Caco-2 (cell line): ENCODE measurements around the gene GALNT11. TPM values are rescaled to one million over a fixed set of nuclear protein-coding genes. Genes with fewer than 3 reads are reported as not detected.

Experiments used
- BruUV-seq: library from RNA; stranded (reverse); fragments of 400-500 nt; replicated peaks from 2 replicates; lab custom pipeline; 2021; lab: Mats Ljungman, UMichigan
- CTCF ChIA-PET: fragments of 300-600 bp; sonication (Branson Sonifier 250); formaldehyde crosslinking; loops from one replicate; lab custom pipeline; 2022; ENCODE audit warnings: antibody characterized with exemption; lab: Charles Lee
- POLR2A ChIA-PET: fragments of 300-600 bp; sonication (Branson Sonifier 250); formaldehyde crosslinking; loops from one replicate; lab custom pipeline; 2022; ENCODE audit warnings: antibody characterized with exemption; lab: Charles Lee
- DNase-seq, 2 experiments: peaks; one replicate each; pipeline versions ENCODE4 v3.0.0 to v3.0.0-alpha.2; 2020 to 2022
- H3K27me3 ChIP-seq: replicated peaks from 2 replicates; pipeline ENCODE4 v1.6.0; 2011; ENCODE audit warnings: low read length; ENCODE audit not compliant: control insufficient read depth, insufficient read depth
- H3K36me3 ChIP-seq: 2 replicates; pipeline ENCODE4 v1.5.1; 2011; ENCODE audit warnings: low read length; ENCODE audit not compliant: control insufficient read depth, insufficient read depth
- H3K4me1 ChIP-seq: fragments of 250-450 bp; sonication (Bioruptor Pico); 2 replicates; pipeline ENCODE4 v1.5.1; 2020; ENCODE audit warnings: mild to moderate bottlenecking
- H3K4me3 ChIP-seq: 2 replicates; pipeline ENCODE4 v1.5.1; 2011; ENCODE audit warnings: low read depth, mild to moderate bottlenecking, control low read depth, low read length
- H3K9me3 ChIP-seq: fragments of 250-450 bp; sonication (Bioruptor Pico); 2 replicates; pipeline ENCODE4 v1.5.1; 2020; ENCODE audit warnings: mild to moderate bottlenecking, moderate library complexity
- H3K27ac Mint-ChIP-seq: one replicate; pipeline ENCODE4 v1.8.0; 2022; ENCODE audit warnings: mixed read lengths; ENCODE audit not compliant: unreplicated experiment
- H3K27me3 Mint-ChIP-seq: one replicate; pipeline ENCODE4 v1.8.0; 2022; ENCODE audit warnings: mixed read lengths; ENCODE audit not compliant: insufficient read depth, unreplicated experiment
- H3K36me3 Mint-ChIP-seq: one replicate; pipeline ENCODE4 v1.8.0; 2022; ENCODE audit warnings: mild to moderate bottlenecking, mixed read lengths; ENCODE audit not compliant: insufficient read depth, unreplicated experiment
- H3K4me1 Mint-ChIP-seq: one replicate; pipeline ENCODE4 v1.8.0; 2022; ENCODE audit warnings: low read depth, mixed read lengths; ENCODE audit not compliant: unreplicated experiment
- H3K4me3 Mint-ChIP-seq: one replicate; pipeline ENCODE4 v1.8.0; 2022; ENCODE audit warnings: mild to moderate bottlenecking, moderate library complexity, mixed read lengths; ENCODE audit not compliant: unreplicated experiment
- H3K9me3 Mint-ChIP-seq: one replicate; pipeline ENCODE4 v1.8.0; 2022; ENCODE audit warnings: mixed read lengths; ENCODE audit not compliant: unreplicated experiment
- intact Hi-C: fragments of 100-400 bp; cut with micrococcal nuclease; formaldehyde crosslinking; loops from one replicate; pipeline ENCODE4 v1.10.0; 2022; ENCODE audit not compliant: unreplicated experiment
- total RNA-seq: library from RNA; stranded (reverse); gene quantifications from 2 replicates; pipeline ENCODE4 v1.2.3, GENCODE V29; 2022
- TF ChIP-seq, protein P1 (sequence below), 2 experiments: fragments of 200-600 bp in 1 of 2; IDR thresholded peaks; 1 replicate in 1 of 2; 2 replicates in 1 of 2; pipeline versions ENCODE4 v1.5.1 to v1.8.0; 2011 to 2022; ENCODE audit warnings: antibody characterized with exemption in 1 of 2, control low read depth in 1 of 2, inconsistent platforms in 1 of 2, low read depth in 1 of 2, low read length in 1 of 2, mild to moderate bottlenecking in 1 of 2, moderate library complexity in 1 of 2; ENCODE audit not compliant: insufficient read depth in 1 of 2, severe bottlenecking in 1 of 2, unreplicated experiment in 1 of 2

GALNT11 gene
- total RNA-seq, 1 experiment from 2014 or later = 34.9 TPM

DNA sequence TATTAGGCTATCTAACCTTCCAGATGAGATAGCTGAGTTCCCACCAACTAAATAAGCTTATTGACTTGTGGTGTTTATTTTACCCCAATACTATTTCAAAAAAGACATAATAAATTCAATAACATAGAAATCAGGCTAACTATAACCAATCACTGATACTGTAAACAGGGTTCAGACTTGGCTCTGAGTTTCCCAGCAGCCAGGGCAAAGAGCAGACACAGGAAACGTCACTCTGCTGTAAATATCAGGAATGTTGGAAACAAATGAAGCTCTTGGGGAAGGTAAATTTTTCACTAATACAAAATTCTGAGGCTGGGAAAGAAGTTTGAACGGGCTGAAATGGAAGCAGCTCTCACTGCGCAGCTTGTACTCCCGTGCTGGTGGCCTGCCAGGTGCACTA is 114.6 kb downstream of the GALNT11 start:
- no peak for DNase-seq
- H3K9me3 ChIP-seq = no peaks in the 10 kb centered on the region
- no peak overlapping the region for H3K4me3 ChIP-seq
- Mint-ChIP-seq H3K4me1 (no peaks in the 10 kb centered on the region), H3K27me3 (no peaks in the 10 kb centered on the region), H3K27ac (no peak overlapping the region), H3K36me3 (peaks cover 83% of the 10 kb centered on the region), H3K4me3 (no peak overlapping the region), H3K9me3 (no peaks in the 10 kb centered on the region)
- peaks cover 3% of the 10 kb centered on the region for H3K36me3 ChIP-seq
- BruUV-seq = no TSS peak
- TF ChIP-seq, protein P1, sequence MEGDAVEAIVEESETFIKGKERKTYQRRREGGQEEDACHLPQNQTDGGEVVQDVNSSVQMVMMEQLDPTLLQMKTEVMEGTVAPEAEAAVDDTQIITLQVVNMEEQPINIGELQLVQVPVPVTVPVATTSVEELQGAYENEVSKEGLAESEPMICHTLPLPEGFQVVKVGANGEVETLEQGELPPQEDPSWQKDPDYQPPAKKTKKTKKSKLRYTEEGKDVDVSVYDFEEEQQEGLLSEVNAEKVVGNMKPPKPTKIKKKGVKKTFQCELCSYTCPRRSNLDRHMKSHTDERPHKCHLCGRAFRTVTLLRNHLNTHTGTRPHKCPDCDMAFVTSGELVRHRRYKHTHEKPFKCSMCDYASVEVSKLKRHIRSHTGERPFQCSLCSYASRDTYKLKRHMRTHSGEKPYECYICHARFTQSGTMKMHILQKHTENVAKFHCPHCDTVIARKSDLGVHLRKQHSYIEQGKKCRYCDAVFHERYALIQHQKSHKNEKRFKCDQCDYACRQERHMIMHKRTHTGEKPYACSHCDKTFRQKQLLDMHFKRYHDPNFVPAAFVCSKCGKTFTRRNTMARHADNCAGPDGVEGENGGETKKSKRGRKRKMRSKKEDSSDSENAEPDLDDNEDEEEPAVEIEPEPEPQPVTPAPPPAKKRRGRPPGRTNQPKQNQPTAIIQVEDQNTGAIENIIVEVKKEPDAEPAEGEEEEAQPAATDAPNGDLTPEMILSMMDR (IDR thresholded peaks at IDR 0.05; ENCODE audit: insufficient read depth in 1 of 2, low read depth in 1 of 2, low read length in 1 of 2, severe bottlenecking in 1 of 2, unreplicated experiment in 1 of 2) = no peak
- no peaks in the 10 kb centered on the region for H3K4me1 ChIP-seq
- intact Hi-C loops = loop anchor here (10.0 kb wide), 1 partner anchor 265 kb away; the partner anchor contains the start of gene PRKAG2
- no peaks in the 10 kb centered on the region for H3K27me3 ChIP-seq
- POLR2A ChIA-PET = no interaction called here
- CTCF ChIA-PET = no interaction called here

DNA sequence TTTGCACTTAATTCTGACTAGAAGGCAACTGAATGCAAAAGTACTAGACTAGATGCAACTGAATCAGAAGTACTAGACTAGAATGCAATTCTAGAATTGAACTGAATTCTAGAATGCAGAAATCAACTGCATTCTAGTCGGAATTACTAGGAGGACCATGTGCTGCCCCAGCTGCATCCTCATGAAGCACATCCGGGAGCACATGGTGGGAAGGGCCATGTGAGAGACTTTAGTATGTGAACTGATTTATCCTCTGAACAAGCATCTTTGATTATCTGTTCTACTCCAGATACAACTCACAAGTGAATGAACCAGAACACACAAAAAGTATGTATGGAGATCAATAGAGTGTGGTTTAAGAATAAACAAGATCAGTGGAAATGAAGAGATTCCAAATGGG is 115.1 kb downstream of the GALNT11 start:
- Mint-ChIP-seq H3K36me3 (peaks cover 88% of the 10 kb centered on the region), H3K4me1 (no peaks in the 10 kb centered on the region), H3K27me3 (no peaks in the 10 kb centered on the region), H3K27ac (no peak overlapping the region), H3K4me3 (no peak overlapping the region), H3K9me3 (no peaks in the 10 kb centered on the region)
- peaks cover 4% of the 10 kb centered on the region for H3K36me3 ChIP-seq
- no peaks in the 10 kb centered on the region for H3K27me3 ChIP-seq
- H3K4me3 ChIP-seq = no peak overlapping the region
- ChIA-PET POLR2A (no interaction called here), CTCF (no interaction called here)
- intact Hi-C loops = loop anchor here (10.0 kb wide), 1 partner anchor 266 kb away; the partner anchor contains the start of gene PRKAG2
- DNase-seq = no peak
- H3K4me1 ChIP-seq = no peaks in the 10 kb centered on the region
- TF ChIP-seq, protein P1 (IDR thresholded peaks at IDR 0.05; ENCODE audit: insufficient read depth in 1 of 2, low read depth in 1 of 2, low read length in 1 of 2, severe bottlenecking in 1 of 2, unreplicated experiment in 1 of 2) = no peak
- H3K9me3 ChIP-seq = no peaks in the 10 kb centered on the region
- no TSS peak for BruUV-seq

DNA sequence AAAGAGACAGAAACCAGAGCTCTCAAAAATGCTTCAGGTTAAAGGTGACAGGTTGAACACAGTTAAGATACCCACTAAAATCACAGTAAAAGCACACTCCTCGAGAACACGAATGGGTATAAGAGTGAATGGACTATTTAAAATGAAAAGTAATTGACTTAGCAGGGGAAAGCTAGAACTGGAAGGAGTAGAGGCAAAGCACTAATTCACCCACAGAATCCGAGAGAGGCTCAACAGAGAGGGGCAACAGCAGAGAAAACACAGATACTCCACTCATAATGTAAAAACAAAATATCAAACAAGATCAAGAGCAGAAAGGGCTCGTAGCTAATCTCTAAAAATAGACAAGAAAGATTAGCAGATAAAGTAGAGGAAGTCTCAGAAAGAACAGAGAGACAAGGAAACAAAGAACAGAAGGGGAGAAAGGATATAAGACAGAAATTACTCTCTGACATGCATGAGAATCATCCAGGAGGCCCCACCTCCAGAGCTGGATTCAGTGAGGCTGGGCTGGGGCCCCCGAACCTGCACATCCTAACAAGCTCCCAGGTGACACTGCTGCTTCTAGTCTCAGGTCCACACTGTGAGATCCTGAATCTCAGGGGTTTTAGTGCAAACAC is 117.6 kb downstream of the GALNT11 start:
- ChIA-PET CTCF (no interaction called here), POLR2A (no interaction called here)
- intact Hi-C loops = loop anchor here (10.0 kb wide), 1 partner anchor 268 kb away; the partner anchor contains the start of gene PRKAG2
- Histone ChIP-seq H3K9me3 (no peaks in the 10 kb centered on the region), H3K4me1 (no peaks in the 10 kb centered on the region), H3K36me3 (peaks cover 4% of the 10 kb centered on the region), H3K27me3 (no peaks in the 10 kb centered on the region), H3K4me3 (no peak overlapping the region)
- DNase-seq = no peak
- H3K27me3 Mint-ChIP-seq = no peaks in the 10 kb centered on the region
- H3K27ac Mint-ChIP-seq = peak overlapping the region; percentile 1
- H3K4me1 Mint-ChIP-seq = no peaks in the 10 kb centered on the region
- no TSS peak for BruUV-seq
- H3K4me3 Mint-ChIP-seq = no peak overlapping the region
- no peaks in the 10 kb centered on the region for H3K9me3 Mint-ChIP-seq
- TF ChIP-seq, protein P1 (IDR thresholded peaks at IDR 0.05; ENCODE audit: insufficient read depth in 1 of 2, low read depth in 1 of 2, low read length in 1 of 2, severe bottlenecking in 1 of 2, unreplicated experiment in 1 of 2) = no peak
- H3K36me3 Mint-ChIP-seq = peaks cover 86% of the 10 kb centered on the region
